HG03520 (cell line): ENCODE results near the gene SH2D3A.

Experiments used
- ATAC-seq: cut with Tn5 transposase; IDR thresholded peaks from one replicate; pipeline ENCODE4 v1.9.1; 2021; ENCODE audit warnings: mild to moderate bottlenecking, moderate library complexity; ENCODE audit not compliant: unreplicated experiment

Gene SH2D3A

DNA sequence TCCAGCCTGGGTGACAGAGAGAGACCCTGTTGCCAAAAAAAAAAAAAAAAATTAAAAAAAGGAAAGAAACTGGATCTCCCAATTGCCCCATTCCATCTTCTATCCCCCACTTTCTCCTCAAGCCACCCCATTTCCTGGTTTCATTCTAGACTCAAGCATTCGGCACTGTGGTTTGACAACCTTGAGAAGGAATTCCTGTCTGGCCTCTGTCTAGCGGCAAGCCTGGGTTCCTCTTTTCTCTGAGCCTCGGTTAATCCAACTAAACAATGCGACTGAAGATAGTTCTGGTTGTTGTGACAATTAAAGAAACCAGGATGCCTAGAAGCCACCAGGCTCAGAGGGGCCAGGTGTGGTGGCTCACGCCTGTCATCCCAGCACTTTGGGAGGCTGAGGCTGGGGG is 43.5 kb downstream of the SH2D3A start:
- no peak for ATAC-seq

DNA sequence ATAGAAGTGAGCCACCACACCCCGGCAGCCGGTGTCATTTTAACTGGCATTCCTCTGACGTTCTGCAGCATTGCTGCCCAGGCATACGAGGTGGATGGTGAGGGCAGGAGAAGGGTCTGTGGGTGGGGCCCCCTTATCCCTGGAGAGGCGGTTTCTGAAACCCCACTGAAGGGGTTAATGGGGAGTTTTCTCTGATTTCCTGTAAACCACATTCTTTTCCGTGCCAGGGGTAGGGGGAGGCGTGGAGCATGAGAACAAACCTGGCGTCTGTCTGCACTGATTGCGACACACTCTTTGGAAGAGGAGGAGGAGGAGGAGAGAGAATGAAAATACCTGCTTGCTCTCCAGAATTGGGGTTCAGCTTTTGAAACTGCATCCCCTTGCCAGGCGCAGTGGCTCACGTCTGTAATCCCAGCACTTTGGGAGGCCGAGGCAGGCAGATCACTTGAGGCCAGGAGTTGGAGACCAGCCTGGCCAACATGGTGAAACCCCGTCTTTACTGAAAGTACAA is 44.1 kb downstream of the SH2D3A start:
- ATAC-seq: no peak

DNA sequence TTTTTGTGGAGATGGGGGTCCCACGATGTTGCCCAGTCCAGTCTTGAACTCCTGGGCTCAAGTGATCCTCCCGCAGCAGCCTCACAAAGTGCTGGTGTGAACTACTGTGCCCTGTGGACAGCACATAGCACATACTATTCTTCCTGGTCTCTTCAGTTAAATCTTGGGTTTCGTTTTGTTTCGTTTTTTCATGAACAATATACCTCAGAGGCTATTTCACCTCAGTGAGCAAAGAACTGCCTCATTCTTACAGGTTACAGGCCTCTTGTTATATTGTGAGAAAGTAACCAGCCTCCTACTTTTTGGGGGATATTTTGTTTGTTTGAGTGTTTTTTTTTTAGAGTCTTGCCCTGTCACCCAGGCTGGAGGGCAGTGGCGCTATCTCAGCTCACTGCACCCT is 45.5 kb downstream of the SH2D3A start:
- ATAC-seq: no peak

DNA sequence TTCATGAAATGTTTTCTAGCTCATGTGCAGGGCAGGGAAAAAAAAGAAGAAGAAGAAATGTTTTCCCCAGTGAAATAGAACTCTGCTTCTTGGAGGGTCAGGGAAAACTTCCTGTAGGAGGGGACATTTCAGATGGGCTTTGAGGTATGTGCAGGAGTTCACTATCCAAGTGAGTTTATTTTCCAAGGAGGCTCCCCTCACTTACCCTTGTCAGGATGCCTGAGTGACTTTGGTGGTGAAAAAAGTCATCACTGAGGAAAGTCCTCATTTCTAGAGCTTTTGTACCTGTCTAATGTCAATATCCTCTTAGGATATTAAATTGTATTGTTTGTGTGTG is 46.1 kb downstream of the SH2D3A start:
- no peak for ATAC-seq

DNA sequence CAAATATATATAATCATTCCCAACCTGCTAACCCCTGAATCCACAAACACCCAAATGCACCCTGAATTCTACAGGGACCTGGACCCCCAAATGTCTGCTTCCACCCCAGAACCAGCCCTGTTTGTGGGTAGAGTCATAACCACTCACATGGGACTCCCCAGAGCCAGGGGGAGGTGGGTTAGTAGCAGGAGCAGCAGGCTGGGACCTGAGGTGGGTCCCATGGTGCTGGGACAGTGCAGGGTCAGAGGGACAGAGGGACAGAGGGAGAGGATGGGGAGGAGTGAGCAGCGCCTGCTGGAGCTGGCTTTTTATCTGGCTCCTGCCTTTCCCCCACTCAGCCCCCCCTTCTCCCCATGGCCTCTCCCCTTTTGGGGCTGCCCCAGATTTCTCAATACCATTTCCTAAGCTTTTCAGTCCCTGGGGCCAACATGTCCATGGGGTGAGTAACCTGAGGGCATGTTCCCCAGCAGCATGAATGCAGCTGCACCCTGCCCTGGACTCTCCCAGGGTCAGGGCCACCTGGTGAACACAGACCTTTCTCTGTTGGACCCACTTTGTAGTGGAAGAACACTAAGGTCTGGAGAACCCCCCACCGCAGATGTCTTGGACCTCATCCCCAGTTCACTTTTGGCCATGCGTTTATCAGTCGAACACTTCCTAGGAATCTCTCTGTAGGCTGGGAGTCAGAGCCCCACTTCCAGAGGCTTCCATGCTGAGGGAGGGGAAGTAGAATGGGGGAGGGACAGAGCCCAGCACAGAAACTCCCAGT is 46.7 kb downstream of the SH2D3A start, which contains the start of gene C3:
Gene C3, minus strand, starts transcription at position 282 of the 769 bp plus-strand sequence. Its CDS starts 61 bp downstream, at position 221.
- no peak for ATAC-seq

DNA sequence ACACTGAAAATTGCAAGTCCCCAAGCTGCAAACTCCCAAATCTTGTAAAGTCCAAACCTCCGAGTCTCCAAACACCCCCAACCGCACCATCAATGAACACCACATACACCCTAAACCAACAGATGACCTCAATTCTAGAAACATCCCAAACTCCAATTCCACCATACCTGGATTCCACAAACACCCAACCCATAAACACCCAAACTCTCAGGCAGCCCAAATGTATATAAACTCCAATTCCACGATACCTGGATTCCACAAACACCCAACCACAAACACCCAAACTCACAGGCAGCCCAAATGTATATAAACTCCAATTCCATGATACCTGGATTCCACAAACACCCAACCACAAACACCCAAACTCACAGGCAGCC is 47.3 kb downstream of the SH2D3A start:
- no peak for ATAC-seq

DNA sequence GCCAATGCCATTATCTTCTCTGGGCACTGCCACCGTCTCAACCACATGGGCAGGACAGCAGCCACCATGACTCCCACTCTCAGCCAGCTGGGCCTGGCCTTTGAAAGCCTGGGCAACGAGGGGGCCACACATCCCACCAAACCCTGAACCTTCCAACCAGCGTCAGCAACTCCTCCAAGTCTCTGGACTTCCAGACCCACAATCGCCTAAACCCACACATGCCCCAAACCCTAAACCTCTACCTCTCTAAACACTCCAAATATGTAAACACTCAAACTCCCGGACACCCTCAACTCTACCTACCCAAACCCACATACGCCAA is 47.7 kb downstream of the SH2D3A start:
- no peak for ATAC-seq

DNA sequence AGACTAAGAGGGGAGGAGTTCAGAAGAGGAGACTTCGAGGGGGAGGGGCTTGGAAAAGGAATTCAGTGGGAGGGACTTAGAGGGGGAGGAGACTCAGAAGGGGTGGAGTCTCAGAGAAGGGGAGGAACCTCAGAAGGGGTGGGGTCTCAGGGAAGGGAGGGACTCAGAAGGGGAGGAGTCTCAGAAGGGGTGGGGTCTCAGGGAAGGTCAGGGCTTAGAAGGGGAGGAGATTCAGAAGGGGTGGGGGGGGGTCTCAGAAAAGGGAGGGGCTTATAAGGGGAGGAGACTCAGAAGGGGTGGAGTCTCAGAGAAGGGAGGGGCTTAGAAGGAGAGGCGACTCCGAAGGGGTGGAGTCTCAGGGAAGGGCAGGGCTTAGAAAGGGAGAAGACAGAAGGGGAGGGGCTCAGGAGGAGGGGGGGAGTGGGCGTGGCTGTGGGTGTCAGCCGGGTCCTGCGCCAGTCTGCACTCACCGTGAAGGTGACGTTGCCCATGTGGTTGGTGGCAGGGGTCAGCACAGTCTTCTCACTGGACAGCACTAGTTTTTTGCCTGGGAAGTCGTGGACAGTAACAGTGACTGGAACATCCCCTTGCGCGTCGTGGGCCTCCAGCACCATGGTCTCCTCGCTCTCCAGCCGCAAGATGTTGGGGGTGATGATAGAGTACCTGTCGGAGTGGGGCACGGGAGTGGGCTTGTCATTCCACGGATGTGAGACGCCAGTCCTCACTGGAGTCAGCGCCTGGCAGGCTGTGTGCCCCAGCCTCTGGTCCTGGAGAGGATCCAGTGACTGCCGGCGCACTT is 48.3 kb downstream of the SH2D3A start:
- ATAC-seq: no peak

DNA sequence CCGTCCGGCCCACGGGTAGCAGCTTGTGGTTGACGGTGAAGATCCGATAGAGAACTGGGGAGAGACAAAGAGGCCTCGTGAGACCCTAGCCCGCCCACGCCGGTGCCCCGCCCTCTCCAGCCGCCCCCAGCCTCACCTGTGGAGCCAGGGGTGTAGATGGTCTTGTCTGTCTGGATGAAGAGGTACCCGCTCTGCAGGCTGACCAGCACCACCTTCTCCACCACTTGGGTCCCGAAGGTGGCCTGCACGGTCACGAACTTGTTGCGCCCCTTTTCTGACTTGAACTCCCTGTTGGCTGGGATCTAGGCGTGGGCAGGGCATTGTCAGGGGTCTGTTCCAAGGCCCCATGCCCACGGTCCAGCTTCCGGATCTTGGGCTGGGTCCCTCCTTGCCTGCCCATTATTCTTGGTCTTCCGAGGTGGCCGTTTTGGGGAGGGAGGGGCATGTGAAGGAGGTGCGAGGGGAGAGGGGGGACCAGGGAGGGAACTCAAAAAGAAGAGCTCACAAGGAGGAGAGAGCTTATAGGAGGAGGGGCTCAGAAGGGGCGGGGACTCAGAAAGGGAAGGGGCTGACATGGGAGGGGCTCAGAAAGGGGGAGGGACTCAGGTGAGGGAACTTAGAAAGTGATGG is 49.0 kb downstream of the SH2D3A start:
- no peak for ATAC-seq

DNA sequence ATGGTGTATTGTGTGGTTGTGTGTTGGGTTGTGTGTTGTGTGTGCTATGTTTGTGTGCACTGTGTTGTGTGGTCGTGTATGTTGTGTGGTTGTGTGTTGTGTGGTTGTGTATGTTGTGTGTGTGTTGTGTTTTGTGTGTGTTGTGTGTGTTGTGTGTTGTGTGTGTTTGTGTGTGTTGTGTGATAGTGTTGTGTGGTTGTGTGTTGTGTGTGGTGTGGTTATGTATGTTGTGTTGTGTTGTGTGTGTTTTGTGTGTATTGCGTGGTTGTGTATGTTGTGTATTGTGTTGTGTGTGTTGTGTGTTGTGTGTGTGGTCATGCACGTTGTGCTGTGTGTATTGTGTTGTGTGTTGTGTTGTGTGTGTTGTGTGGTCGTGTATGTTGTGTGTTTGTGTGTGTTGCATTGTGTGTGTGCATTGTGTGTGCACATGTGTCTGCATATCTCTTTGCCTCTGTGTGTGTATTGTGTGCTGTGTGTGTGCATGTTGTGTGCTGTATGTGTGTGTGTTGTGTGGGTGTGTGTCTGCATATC is 49.7 kb downstream of the SH2D3A start:
- no peak for ATAC-seq

DNA sequence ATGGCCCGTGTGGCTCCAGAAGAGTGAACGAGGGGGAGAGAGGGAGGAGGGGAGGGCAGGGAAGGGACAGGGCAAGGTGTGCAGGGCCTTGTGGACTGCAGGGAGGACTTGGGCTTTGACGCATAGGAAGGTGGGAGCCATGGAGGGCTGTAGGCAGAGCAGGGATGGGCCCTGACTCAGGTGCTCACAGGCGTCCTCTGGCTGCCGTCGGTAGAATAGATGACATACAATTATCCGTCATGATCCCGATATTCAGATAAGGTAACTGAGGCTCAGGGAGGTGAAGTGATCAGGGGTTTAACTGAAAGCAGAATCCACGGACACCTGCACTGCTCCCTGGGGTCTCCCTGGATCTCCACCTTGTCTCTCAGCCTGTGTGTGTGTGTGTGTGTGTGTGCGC is 50.2 kb downstream of the SH2D3A start:
- no peak for ATAC-seq

DNA sequence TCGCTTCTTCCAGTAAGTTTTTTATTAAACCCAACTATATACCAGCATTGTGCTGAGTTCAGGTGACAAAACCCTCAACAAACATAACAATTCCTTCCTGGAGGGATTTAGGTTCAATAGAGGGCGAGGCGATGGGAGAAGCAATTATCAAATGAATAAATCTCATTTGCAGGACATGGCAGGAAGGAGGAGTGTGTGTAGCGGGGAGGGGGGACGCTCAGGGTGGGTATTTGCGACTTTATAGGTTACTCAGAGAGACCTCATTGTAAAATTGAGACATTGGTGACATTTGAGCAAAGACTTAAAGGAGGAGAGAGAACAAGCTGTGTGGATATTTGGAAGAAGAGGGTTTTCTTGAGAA is 50.6 kb downstream of the SH2D3A start:
- ATAC-seq: no peak

DNA sequence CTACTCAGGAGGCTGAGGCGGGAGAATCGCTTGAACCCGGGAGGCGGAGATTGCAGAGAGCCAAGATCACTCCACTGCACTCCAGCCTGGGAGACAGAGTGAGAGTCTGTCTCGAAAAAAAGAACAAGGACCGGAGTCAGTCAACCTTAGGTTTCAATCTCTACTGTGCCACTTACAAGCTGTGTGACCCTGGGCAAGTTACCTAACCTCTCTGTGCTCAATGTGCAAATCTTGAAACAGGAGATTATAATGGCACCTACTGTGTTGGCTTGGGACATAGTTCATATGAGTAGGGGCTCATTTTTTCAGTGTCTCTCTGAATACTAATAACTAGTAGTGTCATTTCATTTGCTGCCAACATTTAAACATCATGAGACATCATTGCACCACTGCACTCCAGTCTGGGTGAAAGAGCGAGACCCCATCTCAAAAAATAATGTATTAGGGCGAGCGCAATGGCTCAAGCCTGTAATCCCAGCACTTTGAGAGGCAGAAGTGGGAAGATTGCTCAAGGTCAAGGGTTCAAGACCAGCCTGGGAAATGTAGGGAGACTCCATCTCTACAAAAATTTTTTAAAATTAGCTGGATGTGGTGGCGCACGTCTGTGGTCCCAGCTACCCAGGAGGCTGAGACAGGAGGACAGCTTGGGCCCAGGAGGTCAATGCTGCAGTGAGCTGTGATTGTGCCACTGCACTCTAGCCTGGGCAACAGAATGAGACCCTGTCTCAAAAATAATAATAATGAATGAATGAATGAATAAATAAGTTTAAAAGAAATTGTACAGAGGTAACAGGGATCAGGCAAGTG is 52.3 kb downstream of the SH2D3A start:
- no peak for ATAC-seq

DNA sequence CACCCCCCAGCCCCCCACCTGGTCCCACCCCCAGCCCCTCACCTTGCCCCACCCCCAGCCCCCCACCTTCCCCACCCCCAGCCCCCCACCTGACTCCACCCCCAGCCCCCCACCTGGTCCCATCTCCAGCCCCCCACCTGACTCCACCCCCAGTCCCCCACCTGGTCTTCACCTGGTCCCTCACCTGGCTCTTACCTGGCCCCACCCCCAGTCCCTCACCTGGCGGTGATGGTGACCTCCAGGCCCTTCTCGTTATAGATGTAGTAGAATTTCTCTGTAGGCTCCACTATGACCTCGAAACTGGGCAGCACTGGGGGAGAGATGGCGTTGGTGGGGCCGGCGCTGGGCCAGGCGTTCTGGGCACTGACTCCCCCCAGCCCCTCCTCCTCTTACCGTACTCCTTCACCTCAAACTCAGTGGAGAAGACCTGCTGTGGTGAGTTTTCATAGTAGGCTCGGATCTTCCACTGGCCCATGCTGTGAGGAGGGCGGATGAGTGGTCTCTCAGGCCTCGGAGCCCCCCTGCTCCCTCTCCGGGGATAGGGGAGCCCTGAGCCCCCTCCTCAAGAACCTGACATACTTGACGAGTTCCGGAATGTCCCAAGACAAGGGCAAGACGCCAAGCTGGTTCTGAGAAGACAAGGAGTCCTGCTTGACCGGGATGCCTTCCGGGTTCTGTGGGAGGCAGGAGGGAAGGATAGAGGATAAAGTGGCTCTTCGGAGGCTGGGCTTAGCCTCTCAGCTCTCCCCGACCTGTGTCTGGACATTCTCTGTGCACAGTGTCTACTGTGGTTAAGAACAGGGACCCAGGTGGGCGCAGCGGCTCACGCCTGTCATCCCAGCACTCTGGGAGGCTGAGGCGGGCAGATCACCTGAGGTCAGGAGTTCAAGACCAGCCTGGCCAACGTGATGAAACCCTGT is 53.2 kb downstream of the SH2D3A start:
- ATAC-seq: no peak

DNA sequence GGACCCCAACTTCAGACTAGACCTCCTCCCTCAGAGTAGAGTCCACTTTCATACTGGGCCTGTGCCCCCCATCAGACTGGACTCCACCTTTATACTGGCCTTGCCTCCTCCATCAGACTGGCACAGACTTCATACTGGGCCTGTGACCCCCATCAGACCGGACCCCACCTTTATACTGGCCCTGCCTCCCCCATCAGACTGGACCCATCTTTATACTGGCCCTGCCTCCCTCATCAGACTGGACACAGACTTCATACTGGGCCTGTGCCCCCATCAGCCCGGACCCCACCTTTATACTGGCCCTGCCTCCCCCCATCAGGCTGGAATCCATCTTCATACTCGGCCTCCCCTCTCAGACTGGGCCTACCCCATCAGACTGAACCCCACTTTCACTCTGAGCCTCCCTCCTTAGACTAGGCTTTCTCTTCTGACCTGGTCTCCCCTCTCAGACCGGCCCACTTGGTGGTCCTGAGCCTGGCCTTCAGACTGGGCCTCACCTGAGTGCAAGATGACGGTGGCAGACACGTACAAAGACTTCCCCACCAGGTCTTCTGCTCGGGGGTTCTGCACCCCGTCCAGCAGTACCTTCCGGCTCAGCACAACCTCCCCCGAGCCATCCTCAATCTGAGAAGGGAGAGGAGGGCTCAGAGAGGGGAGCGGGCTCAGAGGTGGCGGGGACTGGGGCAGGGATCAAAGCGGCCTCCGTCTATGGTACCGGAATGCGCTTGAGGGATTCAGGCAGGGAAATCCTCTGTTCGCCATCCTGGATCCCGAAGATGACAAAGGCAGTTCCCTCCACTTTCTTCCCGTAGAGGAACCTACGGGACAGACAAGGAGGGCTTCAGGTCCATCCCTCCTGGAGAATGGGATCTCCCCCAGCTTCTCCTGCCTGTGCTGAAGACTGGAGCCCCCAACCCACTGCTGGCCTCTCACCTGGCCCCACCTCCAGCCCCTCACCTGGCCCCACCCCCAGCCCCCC is 54.3 kb downstream of the SH2D3A start:
- no peak for ATAC-seq

DNA sequence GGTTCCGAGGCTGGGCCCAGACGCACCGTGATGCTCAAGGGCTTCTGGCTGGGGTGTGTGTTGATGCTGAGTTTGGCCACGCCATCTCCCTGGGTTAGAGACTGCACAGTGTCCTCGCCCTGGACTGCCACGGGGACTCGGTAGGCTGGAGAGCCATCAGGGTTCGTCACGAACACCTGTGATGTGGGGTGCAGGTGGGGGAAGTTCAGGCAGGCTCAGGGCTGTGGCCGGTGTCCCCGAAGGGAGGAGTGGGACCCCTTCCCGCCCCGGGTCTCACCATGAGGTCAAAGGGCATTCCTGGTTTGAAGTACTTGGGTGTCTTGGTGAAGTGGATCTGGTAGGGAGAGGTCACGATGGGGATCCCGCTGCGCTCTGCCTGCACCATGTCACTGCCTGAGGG is 55.0 kb downstream of the SH2D3A start:
- ATAC-seq: no peak

DNA sequence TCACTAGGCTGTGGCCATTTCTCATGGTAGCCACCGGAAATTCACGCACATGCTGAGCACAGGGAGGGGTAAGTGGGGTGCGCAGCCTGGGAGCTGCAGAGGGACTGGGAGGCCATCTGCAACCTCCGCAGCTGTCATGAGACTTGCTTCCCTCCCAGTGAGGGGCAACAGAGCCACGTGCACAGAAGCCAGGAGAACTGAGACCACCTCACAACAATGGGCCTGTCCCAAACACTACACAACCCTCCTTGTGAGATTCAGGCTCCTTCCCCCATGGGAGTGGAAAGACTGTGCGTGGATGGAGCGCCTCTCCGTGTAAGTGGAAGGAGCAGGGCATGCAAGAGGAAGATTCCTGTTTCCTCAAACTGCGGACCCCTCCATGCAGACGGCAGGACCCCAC is 55.6 kb downstream of the SH2D3A start:
- ATAC-seq: no peak

DNA sequence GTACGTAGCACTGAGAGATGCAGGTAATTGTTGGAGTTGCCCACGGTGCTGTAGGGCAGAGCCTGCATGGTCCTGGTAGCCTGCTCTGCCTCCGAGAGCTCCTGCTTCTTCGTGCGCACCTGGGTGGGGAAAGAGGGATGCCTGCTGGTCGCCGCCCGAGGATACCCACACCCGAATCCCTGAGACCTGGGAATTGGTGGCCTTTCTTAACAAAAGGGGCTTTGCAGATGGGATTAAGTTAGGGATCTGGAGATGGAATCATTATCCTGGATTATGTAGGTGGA is 56.2 kb downstream of the SH2D3A start:
- no peak for ATAC-seq
